HG03095 (cell line): Measurements from ENCODE around the gene BET1.
"Not testable (repeated sequence)": the region's sequence is repeated elsewhere in the genome, so short reads cannot be mapped to it uniquely, and the experiment has no call there.

Source experiments
- ATAC-seq: cut with Tn5 transposase; IDR thresholded peaks from one replicate; pipeline ENCODE4 v1.9.1; 2021; ENCODE audit warnings: moderate library complexity; ENCODE audit not compliant: unreplicated experiment

The BET1 gene, protein sequence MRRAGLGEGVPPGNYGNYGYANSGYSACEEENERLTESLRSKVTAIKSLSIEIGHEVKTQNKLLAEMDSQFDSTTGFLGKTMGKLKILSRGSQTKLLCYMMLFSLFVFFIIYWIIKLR

DNA sequence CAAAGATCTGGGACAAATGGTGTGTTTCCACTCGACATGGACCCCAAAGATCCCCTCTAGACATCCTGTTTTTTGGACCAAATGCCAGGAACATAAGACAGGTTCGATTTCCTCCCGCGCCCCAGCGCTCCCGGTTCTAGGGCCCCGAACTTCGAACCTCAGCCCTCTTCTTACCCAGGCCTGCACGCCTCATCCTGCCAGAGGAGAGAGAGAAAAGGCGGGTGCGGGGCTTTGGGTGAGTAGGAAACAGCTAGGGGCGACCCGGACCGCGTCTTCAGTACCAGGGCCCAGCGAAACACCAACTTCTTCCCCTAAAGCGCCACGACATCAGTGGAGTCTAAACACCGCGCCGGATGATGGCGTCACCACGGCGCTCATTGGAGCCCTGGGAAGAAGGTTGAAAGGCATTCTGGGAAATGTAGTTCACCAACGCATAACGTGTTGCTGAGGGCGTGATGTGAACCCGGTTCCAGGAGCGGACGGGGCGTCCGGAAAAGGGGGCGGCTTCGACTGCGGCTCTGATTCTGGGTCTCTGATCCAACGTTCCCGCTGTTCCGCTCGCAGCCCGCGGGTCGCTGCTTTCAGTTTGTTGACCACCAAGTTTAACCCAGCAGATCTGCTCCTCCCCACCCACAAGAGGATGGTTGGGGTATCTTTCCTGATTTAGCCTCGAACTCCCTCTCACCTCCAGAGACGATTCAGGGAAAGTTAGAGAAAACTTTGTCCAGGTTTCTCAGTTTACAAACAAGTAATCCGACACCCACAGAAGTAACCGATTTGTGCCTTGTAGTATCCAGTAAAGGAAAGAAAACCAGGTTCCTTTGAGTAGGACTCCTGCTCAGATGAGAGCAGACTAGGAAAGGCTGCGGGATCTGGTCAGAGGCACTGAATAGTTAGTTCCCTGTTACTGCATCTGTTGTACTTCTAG is at the start of gene BET1:
Gene BET1, minus strand, starts transcription at position 332 of the 928 bp plus-strand sequence. Its CDS starts 139 bp downstream, at position 193.
- ATAC-seq: peak; percentile 98

DNA sequence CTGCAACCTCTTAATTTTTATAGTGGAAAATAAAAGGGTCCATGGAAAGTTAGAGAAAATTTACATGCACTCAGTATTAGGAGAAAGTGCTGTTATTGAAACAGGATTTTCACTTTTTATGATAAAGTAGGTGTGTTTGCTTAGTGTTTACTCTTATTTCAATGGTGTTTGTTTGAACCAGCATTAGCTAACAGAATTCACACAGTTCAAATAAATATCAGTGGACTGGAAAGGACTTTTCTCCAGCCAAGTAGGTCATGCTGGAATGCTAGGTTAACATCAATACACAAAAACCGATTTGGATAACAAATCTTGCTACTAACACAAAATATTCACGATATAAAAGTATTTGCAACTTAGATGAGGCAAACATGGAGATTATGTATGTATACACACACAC is 49.4 kb upstream of the BET1 start:
- ATAC-seq: no peak

DNA sequence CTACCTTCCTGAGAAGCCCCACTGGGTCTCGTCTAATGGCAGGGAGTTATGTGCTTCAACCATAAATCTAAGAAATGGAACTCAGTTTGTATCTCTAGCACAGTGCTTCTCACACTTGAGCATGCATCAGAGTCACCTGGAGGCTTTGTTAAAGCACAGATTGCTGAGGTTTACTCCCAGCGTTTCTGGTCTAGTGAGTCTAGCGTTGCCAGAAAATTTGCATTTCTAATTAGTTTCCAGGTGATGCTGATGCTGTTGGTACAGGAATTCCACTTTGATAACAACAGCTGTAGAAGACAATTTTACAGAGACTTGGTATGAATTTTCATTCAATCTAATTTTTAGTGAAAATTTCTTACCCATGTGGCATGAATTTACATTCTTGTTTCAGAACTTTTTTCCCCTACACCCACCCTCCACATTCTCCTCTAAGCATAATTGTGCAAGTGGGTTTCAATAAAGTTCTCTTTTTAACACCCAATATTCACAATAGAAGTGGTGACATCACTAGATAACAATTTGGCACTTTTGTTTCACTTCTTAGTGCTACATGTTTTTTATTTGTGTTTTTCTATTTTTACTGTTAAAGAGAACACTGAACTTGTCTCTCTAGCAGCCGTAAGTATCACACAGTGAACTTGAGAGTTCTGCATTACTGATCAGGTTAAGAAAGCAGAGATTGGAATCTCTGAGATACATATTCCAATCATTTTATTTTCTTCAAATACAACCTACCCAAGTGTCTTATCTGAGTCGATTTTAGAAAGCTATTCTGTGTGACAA is 48.4 kb upstream of the BET1 start:
- peak; percentile 37 for ATAC-seq

DNA sequence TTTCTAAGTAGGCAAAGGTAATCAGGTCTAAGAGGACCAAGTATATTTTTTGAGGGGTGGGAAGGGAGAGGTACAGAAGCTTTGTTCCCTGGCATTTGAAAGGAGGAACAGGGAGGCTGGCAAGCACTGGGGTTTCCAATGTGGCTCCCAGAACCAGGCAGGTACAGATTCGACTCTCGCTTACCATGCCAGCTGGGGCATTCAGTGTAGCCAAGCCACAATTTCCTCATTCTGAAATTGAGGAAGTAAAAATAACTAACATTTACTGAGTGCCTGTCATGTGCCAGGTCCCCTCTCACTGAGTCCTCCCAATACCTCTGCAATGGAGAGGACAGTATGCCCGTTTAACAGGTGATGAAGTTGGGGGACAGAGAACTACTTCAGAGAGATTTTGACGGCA is 45.9 kb upstream of the BET1 start:
- ATAC-seq: peak; percentile 77

DNA sequence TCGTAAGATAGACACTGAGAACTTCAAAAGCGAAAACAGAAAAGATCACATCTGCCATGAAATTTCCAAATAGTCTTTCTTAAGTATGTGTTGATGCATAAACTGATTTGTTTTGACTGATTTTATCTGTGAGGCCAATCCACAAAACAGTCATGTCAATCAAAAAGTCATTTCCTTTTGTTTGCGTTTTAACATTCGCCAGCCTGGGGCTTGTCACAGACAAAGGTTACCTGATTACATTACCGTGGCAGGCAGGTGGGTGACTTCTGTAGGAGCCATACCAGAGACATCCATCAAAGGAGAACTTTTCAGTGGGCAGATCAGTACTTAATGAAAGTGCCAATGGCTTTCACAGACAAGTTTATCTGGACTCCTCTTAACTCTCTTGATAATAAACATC is 45.5 kb upstream of the BET1 start:
- ATAC-seq: no peak

DNA sequence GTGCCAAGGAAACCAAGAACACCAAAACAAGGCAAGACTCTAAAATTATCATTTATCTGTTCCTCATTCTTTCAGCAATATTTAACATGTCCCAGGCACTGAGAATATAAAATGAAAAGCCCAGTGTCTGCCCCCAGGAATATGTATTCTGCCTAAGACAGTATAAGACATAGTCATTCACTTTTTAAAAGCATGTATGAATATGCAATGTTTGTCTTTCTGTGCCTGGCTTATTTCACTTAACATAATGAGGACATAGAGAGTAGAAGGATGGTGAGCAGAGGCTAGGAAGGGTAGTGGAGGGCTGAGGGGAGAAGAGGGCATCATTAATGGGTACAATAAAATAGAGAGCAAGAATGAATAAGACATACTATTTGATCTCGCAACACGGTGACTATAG is 44.6 kb upstream of the BET1 start:
- no peak for ATAC-seq

DNA sequence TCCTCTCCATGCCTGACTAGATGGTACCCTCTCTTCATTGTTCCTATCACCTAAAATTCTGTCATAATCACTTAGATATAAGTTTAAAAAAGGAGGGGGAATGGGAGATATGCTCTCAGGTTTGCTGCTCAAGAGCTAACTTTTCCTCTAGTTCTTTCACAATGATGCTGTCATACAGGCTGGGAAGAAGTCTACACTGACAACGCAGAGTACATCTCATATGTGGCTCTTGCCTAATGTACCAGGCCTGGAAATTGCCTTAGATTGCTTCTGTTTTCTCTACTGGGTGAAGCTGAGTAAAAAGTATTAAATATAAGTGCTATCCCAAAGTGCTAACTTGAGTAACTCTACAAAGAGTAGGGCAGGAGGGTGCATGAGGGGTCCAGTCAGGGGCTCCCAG is 43.8 kb upstream of the BET1 start:
- ATAC-seq: no peak

DNA sequence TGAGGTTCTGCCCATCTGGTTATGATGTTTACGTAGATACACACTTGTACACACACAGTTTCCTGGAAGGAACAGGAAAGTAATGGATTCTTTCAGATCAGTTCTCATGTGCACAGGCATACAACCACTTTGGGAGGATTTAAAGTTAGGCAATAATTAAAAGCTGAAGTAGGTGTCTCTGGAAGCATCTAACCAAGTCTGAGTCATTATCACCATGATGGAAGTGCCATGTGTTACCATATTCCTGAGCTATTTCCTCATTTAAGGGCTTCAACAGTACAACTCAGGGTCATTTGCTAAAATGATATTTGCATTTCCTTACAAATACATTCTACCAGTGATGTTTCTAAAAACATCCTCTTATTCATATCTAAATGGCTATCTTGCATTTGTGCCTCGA is 41.4 kb upstream of the BET1 start:
- no peak for ATAC-seq

DNA sequence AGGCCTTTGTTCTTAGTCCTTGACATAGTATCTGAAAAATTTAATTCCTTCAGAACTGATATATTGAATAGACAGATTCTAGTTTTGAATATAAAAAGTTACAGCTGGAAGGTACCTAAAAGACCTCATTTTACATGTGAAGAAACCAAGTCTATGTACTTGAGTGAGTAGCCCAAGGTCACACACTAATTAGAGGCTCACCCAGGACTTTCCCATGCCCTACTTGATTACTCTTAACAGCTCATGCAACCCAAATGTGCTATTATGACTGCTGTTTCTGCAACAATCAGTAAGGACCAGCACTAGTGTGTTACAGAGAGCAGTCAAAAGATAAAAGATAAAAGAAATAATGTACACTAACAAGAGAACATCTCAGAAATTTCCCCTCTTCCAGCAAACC is 40.7 kb upstream of the BET1 start:
- no peak for ATAC-seq

DNA sequence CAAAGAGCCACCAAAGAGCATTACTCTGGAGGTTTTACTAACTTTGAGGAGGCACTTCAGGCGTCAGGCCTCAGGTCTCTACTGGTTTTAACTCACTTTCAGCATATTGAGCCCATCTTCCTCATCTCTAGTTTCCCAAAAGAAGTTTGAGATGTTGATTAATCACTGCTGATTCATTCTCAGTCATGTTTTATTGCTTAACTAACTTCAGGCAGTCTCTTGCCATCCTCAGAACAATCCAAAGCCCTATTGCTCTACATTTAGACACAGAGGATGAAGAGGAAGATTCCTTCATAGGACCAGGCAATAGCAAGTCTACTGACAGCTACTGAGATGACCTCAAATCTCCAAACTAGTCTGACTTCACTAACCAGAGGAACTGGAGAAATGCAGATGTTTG is 39.1 kb upstream of the BET1 start:
- no peak for ATAC-seq

DNA sequence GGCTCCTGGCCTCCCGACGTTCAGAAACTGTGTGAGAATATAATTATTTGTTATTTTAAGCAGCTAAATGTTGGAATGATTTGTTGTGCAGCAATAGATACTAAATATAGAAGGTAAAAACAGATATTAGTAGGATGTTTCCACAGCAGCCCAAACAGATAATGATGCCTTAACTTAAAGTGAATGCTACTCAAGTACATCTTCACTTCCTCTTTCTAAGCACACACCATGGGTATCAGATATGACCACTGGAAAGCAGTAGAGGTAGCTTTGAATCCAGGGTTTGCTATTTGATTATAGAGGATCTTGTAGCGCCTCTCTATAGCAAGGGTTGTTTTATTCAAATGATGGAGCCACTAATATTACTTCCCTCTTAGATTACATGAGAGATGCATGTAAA is 38.2 kb upstream of the BET1 start:
- ATAC-seq: peak; percentile 87

DNA sequence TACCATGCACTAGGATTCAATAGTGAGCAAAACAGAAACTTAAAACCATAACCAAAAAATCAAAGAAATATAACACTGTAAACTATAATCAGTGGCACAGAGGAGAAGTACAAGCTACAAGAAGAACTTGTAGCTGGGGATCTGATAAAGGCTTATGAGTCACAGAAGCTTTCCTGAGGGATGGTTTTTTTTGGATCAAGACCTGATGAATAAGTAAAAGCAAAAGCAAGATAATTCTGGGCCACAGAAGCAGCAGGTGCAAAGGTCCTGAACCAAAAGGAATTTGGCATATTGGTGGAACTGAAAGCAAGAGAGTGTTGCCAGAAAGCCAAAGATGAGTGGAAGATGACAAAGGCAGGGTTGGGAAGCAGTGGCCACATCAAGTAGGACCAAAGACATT is 37.4 kb upstream of the BET1 start:
- ATAC-seq: no peak

DNA sequence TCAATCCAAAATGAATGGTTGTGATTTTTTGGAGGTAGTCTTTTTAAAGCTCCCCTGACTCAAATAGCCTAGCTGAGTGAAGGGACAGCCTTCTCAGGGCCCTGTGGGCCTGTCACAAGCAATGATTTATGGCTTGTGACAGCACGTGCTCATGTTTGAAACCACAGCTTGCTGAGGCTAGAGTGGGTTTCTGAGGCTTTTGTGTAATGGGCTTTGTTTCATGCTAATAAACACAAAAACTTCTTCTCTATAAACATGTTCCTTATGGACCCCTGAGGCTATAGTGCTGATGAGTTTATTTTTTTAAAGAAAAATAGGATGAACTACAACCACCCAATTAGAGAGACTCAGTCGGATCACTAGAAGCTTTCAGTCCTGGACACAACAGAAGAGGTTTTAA is 36.1 kb upstream of the BET1 start:
- ATAC-seq: no peak

DNA sequence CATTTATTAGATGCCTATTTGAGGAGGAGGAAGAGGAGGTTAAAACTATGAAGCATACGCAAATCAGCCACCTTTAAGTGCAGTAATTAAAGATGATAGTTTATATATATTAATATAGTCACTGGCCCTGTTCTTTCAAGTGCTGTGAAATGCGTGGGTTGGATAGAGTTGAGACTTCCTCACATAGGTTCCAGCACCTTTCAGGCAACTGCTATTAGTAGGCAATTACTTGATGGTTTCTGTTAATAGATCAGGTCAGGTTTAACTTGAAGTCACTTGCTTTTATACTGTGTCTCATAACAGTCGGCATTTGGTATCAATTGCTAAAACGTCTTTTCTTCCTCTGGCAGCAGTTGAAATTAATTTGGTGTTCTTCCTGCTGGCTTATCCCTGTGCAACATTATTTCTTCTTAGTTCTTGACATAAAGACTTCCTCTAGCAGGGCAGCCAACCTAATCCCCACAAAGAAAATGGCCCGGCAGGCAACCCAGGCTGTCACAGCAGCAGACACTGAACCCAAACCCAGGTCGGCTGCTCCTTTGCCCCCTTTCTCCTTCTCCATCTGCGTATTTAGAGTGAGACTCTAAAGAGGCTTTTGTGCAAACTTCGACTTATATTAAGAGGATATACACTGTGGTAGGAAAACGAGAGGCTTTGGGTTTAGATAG is 35.3 kb upstream of the BET1 start:
- ATAC-seq: no peak

DNA sequence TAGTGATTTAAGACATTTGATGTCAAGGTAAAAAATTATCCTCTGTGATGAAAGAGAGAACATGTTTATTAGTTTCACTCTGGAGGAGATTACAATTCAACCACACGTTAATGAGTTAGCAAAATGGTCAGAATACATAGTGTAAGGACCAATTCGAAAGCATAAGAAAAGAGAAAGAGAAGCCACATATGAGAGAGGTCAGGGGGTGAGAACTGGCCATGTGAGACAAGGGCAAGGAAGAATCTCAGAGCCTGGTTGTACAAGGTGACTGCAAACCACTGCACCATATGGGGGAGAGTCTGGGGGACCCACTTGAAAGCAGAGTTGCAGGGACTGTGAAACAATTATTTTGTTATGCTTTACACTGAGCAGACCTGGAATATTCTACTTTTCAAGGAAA is 27.7 kb upstream of the BET1 start:
- no peak for ATAC-seq

DNA sequence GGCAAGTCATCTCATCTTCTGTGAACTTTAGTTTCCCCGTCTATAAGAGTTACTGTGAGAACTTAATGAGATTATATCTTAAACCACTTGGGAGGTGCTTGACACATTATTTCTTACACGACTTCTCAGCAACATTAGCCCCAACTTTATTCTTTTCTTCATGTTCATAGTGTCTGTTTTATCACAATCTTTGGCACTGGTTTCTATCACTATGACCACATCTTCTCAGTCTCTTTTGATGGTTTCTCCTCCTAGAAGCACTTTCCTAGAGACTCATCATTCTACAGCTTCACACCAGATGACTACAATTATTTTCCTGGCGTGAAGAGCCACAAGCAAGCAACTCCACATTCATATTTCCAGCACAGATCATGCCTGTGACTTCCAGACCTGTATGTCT is 26.5 kb upstream of the BET1 start:
- ATAC-seq: no peak

DNA sequence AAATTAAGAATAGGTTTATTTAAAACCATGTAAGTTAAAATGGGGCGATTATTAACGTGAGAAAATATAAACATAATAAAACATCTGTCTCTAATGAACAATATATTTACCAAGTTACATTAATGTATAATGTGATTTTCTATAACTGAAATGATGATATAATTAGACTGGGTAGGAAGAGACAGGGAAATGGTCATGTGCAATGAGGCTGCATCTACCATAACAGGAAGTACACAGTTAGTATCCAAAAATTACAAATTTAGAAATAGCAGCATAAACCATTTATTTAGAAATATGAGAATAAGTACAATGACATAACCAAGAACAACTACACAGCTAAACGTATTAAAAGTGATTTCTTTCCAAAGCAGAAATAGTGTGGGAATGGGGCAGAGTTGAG is 25.8 kb upstream of the BET1 start:
- no peak for ATAC-seq

DNA sequence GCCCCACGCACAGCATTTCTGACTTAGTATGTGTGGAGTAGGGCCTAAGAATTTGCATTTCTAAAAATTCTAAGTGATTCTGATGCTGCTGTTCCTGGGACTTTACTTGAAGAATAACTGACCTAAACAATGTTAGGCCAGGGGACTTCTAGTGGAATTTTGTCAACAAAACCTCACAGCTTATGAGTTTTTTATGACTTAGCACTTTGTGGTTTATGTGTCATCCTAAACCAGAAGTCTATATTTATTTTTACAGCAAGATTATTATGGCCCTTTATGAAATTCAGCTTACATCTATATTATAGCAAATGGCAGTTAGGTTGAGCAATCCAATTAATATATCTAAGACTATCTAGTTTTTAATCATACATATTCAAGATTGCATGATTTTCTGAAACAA is 24.6 kb upstream of the BET1 start:
- ATAC-seq: no peak

DNA sequence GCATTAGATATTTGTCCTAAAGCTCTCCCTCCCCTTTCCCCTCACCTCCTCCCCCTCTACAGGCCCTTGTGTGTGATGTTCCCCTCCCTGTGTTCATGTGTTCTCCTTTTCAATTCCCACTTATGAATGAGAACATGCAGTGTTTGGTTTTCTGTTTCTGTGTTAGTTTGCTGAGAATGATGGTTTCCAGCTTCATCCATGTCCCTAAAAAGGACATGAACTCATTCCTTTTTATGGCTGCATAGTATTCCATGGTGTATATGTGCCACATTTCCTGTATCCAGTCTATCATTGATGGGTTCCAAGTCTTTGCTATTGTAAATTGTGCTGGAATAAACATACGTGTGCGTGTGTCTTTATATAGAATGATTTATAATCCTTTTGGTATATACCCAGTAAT is 22.5 kb upstream of the BET1 start:
- not testable (repeated sequence) for ATAC-seq

DNA sequence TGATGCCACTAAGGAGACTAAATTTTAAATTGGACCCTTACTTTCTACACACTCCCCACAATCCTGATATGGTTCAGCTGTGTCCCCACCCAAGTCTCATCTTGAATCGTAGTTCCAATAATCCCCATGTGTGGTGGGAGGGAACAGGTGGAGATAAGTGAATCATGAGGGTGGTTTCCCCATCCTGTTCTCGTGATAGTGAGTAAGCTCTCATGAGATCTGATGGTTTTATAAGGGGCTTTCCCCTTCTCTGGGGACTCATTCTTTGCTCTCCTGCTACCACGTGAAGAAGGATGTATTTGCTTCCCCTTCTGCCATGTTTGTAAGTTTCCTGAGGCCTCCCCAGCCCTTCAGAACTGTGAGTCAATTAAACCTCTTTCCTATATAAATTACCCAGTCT is 18.4 kb upstream of the BET1 start:
- no peak for ATAC-seq

DNA sequence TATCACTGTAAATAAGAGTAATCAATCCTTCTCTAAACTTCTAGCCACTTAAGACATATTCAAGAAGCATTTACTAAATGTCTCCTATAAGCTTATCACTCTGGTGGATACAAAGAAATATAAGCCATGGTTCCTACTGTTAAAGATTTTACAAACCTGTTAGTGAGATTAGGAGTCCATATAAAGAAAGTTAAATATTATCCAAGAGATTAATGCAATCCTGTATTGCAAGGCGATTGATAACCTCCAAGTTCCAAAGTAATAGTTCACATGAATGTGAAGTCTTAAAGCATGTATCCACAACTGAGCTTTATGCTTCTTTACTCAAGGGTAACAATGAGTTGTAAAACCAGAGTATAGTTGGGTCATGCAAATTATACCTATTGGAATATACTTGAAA is 12.6 kb upstream of the BET1 start:
- no peak for ATAC-seq
